Prostate gland (tissue), 2 donors: ENCODE results near the gene POLR3B. TPM values are rescaled to one million over a fixed set of nuclear protein-coding genes. Genes with fewer than 3 reads are reported as not detected.

Experiments used
- DNase-seq: peaks from one replicate; pipeline ENCODE4 v3.0.0-alpha.2; 2019; ENCODE audit warnings: low spot score
- H3K27ac ChIP-seq, 2 donors: fragments of 200-600 bp; sonication (generic); 2 replicates each; pipeline ENCODE4 v1.5.1; 2017 to 2019
- H3K27me3 ChIP-seq: fragments of 200-600 bp; sonication (generic); replicated peaks from 2 replicates; pipeline ENCODE4 v1.5.1; 2019; ENCODE audit not compliant: insufficient read depth
- H3K36me3 ChIP-seq, 2 donors: fragments of 200-600 bp; sonication (generic); 1 replicate in 1 of 2; 2 replicates in 1 of 2; pipeline versions ENCODE4 v1.5.1 to v1.8.1; 2017 to 2019
- H3K4me1 ChIP-seq: fragments of 200-600 bp; sonication (generic); replicated peaks from 2 replicates; pipeline ENCODE4 v1.5.1; 2019
- H3K4me3 ChIP-seq, 2 donors: fragments of 200-600 bp; sonication (generic); 2 replicates each; pipeline ENCODE4 v1.5.1; 2017 to 2019
- H3K9me3 ChIP-seq: fragments of 200-600 bp; sonication (generic); 2 replicates; pipeline ENCODE4 v1.5.1; 2017
- CTCF ChIP-seq, 4 experiments: fragments of 200-600 bp in 2 of 4; fragments of 450-650 bp in 2 of 4; sonication (generic) in 2 of 4; IDR thresholded peaks; 1 replicate in 3 of 4; 2 replicates in 1 of 4; pipeline ENCODE4 v1.5.1; 2016 to 2019; ENCODE audit warnings: antibody characterized with exemption in 4 of 4, mild to moderate bottlenecking in 2 of 4, moderate library complexity in 2 of 4
- POLR2A ChIP-seq: fragments of 450-650 bp; IDR thresholded peaks from one replicate; pipeline ENCODE4 v1.6.1; 2016; ENCODE audit warnings: antibody characterized with exemption, mild to moderate bottlenecking
- POLR2AphosphoS5 ChIP-seq: sonication (generic); formaldehyde crosslinking; IDR thresholded peaks from one replicate; pipeline ENCODE4 v1.6.1; 2017; ENCODE audit warnings: antibody characterized with exemption
- WGBS: methylation state at CpG from one replicate; pipeline ENCODE4 v1.1.5; 2018; 5-methylcytosine and 5-hydroxymethylcytosine counted together
- intact Hi-C: fragments of 100-400 bp; cut with DNase I; formaldehyde crosslinking; loops from one replicate; pipeline ENCODE4 v1.14.2; 2022
- total RNA-seq, 2 donors: library from RNA; depleted of rRNA; stranded (reverse); fragments of >200 nt; gene quantifications; one replicate each; pipeline ENCODE4 v1.1.0, GENCODE V29; 2016

The POLR3B gene
- total RNA-seq, 2 donors from 2014 or later, result 8.6 to 9.5 TPM

GRCh38 chr12:106527356-106527755, 169.8 kb downstream of the POLR3B start:
- H3K27me3 ChIP-seq, result no peaks in the 10 kb centered on the region
- H3K4me3 ChIP-seq, result no peak overlapping the region
- no peaks in the 10 kb centered on the region for H3K36me3 ChIP-seq
- DNase-seq, result no peak
- intact Hi-C loops, result no loop called here
- WGBS, result 56% methylated on average over 2 of the region's 2 CpGs
- H3K27ac ChIP-seq, result no peak overlapping the region
- TF ChIP-seq CTCF (IDR thresholded peaks at IDR 0.05) (no peak), POLR2A (no peak), POLR2AphosphoS5 (no peak)
- no peaks in the 10 kb centered on the region for H3K9me3 ChIP-seq
- H3K4me1 ChIP-seq, result no peaks in the 10 kb centered on the region

- TF ChIP-seq POLR2A (no peak), CTCF (IDR thresholded peaks at IDR 0.05) (no peak), POLR2AphosphoS5 (no peak)
- no peak for DNase-seq
- Histone ChIP-seq H3K9me3 (no peaks in the 10 kb centered on the region), H3K36me3 (no peaks in the 10 kb centered on the region), H3K27me3 (no peaks in the 10 kb centered on the region), H3K4me3 (no peak overlapping the region), H3K27ac (no peak overlapping the region), H3K4me1 (no peaks in the 10 kb centered on the region)
- intact Hi-C loops, result no loop called here
These were observed 183.7 kb downstream of the POLR3B start for GRCh38 chr12:106541201-106541600.

- Histone ChIP-seq H3K27ac (no peak overlapping the region), H3K9me3 (no peaks in the 10 kb centered on the region), H3K36me3 (no peaks in the 10 kb centered on the region), H3K4me3 (no peak overlapping the region), H3K27me3 (no peaks in the 10 kb centered on the region), H3K4me1 (no peaks in the 10 kb centered on the region)
- TF ChIP-seq POLR2A (no peak), CTCF (IDR thresholded peaks at IDR 0.05) (no peak), POLR2AphosphoS5 (no peak)
- intact Hi-C loops, result no loop called here
- 84% methylated on average over 9 of the region's 9 CpGs for WGBS
- no peak for DNase-seq
These were observed 193.9 kb downstream of the POLR3B start for GRCh38 chr12:106551410-106551809.

- intact Hi-C loops, result no loop called here
- Histone ChIP-seq H3K36me3 (no peaks in the 10 kb centered on the region), H3K9me3 (no peaks in the 10 kb centered on the region), H3K27me3 (no peaks in the 10 kb centered on the region), H3K4me1 (no peaks in the 10 kb centered on the region), H3K27ac (no peak overlapping the region), H3K4me3 (no peak overlapping the region)
- no peak for DNase-seq
- WGBS, result 90% methylated on average over 1 of the region's 1 CpG
- TF ChIP-seq POLR2A (no peak), CTCF (IDR thresholded peaks at IDR 0.05) (no peak), POLR2AphosphoS5 (no peak)
These were observed 194.7 kb downstream of the POLR3B start for GRCh38 chr12:106552228-106552627.

Other genes with a start within 250 kb of the POLR3B start
- 10 to 100 TPM in 1 of 2 donors, 1 to 10 TPM in 1; 9.6 to 16.0 TPM for gene NUAK1, start 218.8 kb upstream of the POLR3B start, total RNA-seq
- 10 to 100 TPM; 56.1 to 91.7 TPM for gene CKAP4, start 109.7 kb upstream of the POLR3B start, total RNA-seq
- gene TCP11L2, start 55.0 kb upstream of the POLR3B start, total RNA-seq, result 10 to 100 TPM; 20.0 to 30.6 TPM
- 10 to 100 TPM in 1 of 2 donors, not detected in 1; 10.6 TPM for gene RFX4, start 225.3 kb downstream of the POLR3B start, total RNA-seq